ENCODE results near the gene ARHGAP32.

The ARHGAP32 gene

DNA sequence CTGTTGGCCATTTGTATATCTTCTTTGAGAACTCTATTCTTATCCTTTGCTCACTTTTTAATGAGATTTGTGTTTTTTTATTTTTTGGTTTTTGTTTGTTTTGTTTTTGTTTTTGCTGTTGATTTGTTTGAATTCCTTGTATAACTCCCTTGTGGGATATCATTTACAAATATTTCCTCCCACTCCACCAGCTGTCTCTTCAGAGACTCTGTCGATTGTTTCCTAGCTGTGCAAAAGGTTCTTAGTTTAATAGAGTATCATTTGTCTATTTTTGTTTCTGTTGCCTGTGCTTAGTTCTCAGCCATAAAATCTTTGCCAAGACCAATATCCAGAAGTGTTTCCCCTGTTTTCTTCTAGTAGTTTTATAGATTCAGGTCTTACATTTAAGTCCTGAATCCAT lies 82.4 kb downstream of the ARHGAP32 start:
- no peak for DNase-seq (ENCODE audit: low spot score)

GRCh38 chr11:129106788-129107187 lies 85.3 kb downstream of the ARHGAP32 start:
- no peak for DNase-seq (ENCODE audit: low spot score)

DNA sequence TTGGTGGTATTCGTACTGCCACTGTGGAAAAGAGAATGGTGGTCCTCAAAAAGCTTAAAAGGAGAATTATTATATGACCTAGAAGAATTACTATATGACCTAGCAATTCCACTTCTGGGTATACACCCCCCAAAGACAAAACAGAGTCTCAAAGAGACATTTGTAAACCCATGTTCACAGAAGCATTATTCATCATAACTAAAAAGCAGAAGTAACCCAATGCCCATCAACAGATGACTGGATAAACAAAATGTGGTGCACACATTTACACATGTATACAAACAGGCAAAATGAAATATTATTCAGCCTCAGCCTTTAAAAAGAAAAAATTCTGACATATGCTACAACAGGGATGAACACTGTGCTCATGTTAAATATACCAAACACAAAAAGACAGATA lies 89.4 kb downstream of the ARHGAP32 start:
- DNase-seq (ENCODE audit: low spot score): no peak

DNA sequence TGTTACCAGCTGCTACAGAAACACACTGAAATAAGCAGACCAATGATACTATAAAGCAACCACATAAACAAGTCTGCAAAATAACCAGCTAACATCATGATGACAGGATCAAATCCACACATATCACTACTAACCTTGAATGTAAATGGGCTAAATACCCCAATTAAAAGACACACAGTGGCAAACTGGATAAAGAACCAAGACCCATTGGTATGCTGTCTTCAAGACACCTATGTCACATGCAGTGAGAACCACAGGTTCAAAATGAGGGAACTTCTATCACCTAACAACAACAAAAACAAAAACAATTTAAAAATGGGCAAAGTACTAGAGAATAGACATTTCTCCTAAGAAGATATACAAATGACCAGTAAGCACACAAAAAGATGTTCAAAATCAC lies 89.9 kb downstream of the ARHGAP32 start:
- DNase-seq (ENCODE audit: low spot score): no peak

- DNase-seq (ENCODE audit: low spot score): no peak
Measured at GRCh38 chr11:129093283-129093682, 98.8 kb downstream of the ARHGAP32 start.

GRCh38 chr11:129090056-129090455 lies 102.1 kb downstream of the ARHGAP32 start:
- DNase-seq (ENCODE audit: low spot score): no peak

GRCh38 chr11:129089279-129089678 lies 102.8 kb downstream of the ARHGAP32 start:
- DNase-seq (ENCODE audit: low spot score): no peak

- no peak for DNase-seq (ENCODE audit: low spot score)
Measured at GRCh38 chr11:129086976-129087375, 105.1 kb downstream of the ARHGAP32 start.

- DNase-seq (ENCODE audit: low spot score): no peak
Measured at GRCh38 chr11:129077191-129077590, 114.9 kb downstream of the ARHGAP32 start.

DNA sequence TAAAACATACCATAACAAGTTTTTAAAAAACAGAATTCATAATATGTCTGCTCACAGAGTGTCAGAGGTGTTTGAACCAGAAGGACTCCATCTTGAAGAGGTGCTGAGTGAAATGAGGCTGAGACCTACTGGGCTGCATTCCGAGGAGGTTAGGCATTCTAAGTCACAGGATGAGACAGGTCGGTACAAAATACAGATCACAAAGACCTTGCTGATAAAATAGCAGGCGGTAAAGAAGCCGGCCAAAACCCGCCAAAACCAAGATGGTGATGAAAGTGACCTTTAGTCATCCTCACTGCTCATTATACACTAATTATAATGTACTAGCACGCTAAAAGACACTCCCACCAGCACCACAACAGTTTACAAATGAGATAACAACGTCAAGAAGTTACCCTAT lies 116.4 kb downstream of the ARHGAP32 start:
- DNase-seq (ENCODE audit: low spot score): no peak

GRCh38 chr11:129067454-129067853 lies 124.7 kb downstream of the ARHGAP32 start:
- DNase-seq (ENCODE audit: low spot score): no peak

GRCh38 chr11:129066229-129066628 lies 125.9 kb downstream of the ARHGAP32 start:
- no peak for DNase-seq (ENCODE audit: low spot score)

DNA sequence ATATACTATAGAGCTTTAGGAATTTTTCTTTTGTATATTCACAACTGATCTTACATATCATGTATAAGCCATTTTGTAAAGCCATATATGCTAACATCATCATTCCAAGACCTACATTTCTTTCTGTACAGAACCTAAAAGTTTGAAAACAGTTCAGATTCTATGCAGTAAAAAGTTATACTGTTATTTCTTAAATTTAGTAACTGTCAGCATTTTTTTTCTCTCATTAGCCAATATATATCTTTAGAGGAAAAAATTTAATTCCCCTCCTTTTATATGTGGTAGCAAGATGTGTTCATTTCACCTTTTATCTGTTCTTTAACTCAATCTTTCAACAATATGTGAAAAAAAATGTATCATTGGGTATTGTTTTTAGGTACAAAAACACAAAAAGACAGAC lies 129.0 kb downstream of the ARHGAP32 start:
- DNase-seq (ENCODE audit: low spot score): no peak

DNA sequence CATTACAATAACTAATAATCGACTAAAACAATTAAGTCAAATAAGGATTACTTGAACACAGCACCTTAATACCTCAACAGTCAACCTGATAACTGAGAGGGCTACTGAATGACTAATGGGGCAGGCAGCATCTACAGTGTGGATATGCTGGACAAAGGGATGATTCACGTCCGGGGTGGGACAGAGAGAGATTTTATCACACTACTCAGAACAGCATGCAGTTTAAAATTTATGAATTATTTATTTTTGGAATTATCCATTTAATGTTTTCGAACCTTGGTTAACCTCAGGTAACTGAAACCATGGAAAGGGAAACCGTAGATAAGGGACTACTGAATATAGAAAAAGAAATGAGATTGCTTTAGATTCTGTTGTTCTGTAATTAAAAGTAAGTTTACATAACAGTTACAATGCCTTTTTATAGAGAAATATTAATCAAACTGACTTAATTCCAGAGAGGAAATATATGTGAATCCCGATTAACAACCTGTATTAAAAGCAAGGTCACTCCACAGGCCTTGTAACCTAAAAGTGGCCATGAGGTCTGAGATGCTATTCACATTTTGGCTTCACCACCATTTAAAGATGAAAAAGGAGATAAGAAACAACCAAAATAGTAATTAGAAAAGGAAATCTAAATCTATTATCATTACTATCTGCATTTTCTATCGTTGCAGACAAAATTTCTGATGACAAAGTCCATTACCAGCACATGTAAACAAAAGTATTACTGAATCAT lies 130.5 kb downstream of the ARHGAP32 start:
- DNase-seq (ENCODE audit: low spot score): no peak

- DNase-seq (ENCODE audit: low spot score): no peak
Measured at GRCh38 chr11:129056916-129057315, 135.2 kb downstream of the ARHGAP32 start.

- no peak for DNase-seq (ENCODE audit: low spot score)
Measured at GRCh38 chr11:129055196-129055595, 136.9 kb downstream of the ARHGAP32 start.

DNA sequence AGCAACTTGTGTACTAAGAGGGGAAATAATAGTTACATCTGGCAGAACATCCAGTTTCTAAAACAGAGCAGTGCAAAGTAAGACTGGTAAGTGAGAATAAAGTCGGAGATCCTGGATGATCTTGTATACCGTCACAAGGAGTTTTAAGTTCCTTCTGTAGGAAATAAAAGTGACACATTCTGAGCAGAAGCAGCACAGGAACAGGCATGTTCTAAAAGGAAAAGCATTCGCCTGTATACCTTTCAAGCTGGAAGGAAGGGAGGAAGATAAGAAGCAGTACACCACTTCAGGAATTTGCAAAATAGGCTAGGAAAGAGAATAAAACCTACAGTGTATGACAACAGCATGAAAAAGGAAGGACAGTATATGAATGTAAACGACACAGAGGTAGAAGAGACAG lies 143.2 kb downstream of the ARHGAP32 start:
- no peak for DNase-seq (ENCODE audit: low spot score)

DNA sequence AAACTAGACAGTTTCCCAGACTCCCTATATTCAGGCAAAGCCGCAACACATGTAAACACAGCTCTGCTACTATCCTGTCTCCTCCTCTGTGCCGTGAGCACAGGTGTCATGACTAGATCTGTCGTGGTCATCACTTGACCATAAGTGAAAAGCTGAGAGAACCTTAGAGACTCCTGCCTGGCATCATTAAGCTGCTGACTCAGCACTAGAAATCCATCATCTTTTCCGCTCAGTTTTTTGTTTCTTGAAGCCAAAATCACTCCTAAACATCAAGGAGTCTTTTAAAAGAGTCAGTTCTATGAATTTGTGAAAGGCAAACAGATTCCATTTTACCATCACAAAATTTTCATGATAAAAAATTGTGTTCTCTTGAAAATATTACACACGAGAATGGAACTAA lies 147.0 kb downstream of the ARHGAP32 start:
- no peak for DNase-seq (ENCODE audit: low spot score)

- DNase-seq (ENCODE audit: low spot score): no peak
Measured at GRCh38 chr11:129042503-129042902, 149.6 kb downstream of the ARHGAP32 start.

- no peak for DNase-seq (ENCODE audit: low spot score)
Measured at GRCh38 chr11:129041611-129042018, 150.5 kb downstream of the ARHGAP32 start.

DNA sequence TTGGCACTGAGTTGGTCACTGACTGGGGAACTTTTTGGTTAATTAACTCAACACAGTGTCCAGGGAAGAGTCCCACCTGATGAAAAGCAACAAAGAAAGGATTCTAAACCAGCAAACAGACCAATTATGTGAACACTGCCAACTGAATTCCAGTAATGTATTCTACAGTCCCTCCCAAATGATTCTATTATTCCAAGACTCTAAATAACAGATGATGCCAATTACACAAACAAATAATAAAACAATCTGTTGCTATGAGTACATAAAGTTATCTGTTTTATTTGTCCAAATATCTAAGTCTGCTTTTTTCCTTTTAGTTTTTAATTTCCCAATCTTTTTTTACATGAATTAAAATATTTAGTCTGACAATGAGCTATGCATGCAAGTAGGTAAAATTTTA lies 151.2 kb downstream of the ARHGAP32 start:
- no peak for DNase-seq (ENCODE audit: low spot score)

DNA sequence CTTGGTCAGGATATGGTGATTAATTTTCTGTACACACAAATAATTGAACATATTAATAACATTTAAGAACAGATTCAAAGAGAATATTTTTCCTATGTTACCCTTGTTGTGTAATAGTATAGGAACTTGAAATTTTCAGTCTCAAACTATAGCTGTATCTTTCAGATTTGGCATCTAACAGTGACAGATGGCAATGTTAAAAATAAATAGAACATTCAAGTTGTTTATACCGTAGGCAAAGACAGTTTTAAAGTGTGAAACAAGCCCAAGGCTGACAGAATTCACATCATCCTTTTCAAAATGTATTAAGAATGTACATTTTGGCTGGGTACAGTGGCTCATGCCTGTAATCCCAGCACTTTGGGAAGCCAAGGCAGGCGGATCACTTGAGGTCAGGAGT lies 156.9 kb downstream of the ARHGAP32 start:
- DNase-seq (ENCODE audit: low spot score): no peak

- no peak for DNase-seq (ENCODE audit: low spot score)
Measured at GRCh38 chr11:129034001-129034400, 158.1 kb downstream of the ARHGAP32 start.

DNA sequence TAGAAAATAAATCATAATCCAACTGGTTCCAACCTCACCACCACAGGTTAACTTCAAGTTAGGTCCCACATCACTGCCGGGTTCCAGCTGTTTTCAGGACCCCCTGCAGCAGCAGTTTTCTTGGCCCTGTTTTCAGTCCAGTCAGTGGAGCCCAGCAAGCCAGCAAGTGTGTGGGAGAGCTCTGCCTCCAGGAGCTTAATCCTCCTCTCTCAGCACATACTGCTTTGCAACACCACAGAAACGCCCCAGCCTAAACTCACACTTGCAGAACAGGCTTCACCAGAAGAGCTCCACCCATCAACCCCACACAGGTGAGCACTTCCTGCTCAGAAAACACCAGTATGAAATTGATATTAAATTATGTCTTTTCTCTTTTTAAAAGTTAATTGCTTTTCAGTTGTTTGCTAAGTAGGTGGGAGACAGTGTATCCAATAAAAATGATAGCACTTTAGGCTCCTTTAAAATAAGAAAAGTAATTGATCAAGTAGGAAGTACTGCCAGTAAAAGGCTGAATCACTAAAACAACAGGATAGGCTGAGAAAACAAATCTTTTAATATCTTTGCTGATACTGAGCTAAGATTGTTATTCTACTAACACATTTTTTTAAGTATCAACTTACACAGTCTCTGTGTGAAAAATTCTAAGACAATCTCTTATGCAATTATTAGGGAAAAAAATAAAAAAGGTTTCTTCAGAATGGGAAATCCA lies 168.0 kb downstream of the ARHGAP32 start:
- DNase-seq (ENCODE audit: low spot score): peak; percentile 14

Measured in CD4-positive, alpha-beta T cell treated with Interleukin-6 at 100 ng/mL for 8 hours (primary cell).